ENCODE data around the gene CRHR1.

GRCh38 chr17:45748731-45749310 lies 35.3 kb upstream of the CRHR1 start:
- TF ChIP-seq, protein P1, sequence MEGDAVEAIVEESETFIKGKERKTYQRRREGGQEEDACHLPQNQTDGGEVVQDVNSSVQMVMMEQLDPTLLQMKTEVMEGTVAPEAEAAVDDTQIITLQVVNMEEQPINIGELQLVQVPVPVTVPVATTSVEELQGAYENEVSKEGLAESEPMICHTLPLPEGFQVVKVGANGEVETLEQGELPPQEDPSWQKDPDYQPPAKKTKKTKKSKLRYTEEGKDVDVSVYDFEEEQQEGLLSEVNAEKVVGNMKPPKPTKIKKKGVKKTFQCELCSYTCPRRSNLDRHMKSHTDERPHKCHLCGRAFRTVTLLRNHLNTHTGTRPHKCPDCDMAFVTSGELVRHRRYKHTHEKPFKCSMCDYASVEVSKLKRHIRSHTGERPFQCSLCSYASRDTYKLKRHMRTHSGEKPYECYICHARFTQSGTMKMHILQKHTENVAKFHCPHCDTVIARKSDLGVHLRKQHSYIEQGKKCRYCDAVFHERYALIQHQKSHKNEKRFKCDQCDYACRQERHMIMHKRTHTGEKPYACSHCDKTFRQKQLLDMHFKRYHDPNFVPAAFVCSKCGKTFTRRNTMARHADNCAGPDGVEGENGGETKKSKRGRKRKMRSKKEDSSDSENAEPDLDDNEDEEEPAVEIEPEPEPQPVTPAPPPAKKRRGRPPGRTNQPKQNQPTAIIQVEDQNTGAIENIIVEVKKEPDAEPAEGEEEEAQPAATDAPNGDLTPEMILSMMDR (IDR thresholded peaks at IDR 0.05; ENCODE audit: low read depth, low read length) = no peak
- TF ChIP-seq EZH2phosphoT487 (IDR thresholded peaks at IDR 0.05; ENCODE audit: low read depth) = no peak

Measured in OCI-LY3 (cell line).